MM.1S (cell line): ENCODE data around the gene GPD1L.

Experiments
- DNase-seq: peaks from one replicate; pipeline ENCODE4 v3.0.0-alpha.2; 2015
- H2AFZ ChIP-seq: fragments of 300-600 bp; sonication (generic); 2 replicates; pipeline ENCODE4 v1.6.0; 2016; ENCODE audit warnings: antibody characterized with exemption, low read length
- H3F3A ChIP-seq: fragments of 300-600 bp; sonication (generic); 2 replicates; pipeline ENCODE4 v1.6.1; 2016; ENCODE audit warnings: mild to moderate bottlenecking, antibody characterized with exemption, low read length, moderate library complexity, mixed read lengths; ENCODE audit not compliant: insufficient read depth
- H3K27ac ChIP-seq: fragments of 300-600 bp; sonication (generic); 2 replicates; pipeline ENCODE4 v1.5.1; 2016; ENCODE audit warnings: mild to moderate bottlenecking, low read length
- H3K27me3 ChIP-seq: fragments of 300-600 bp; sonication (generic); replicated peaks from 2 replicates; pipeline ENCODE4 v1.6.0; 2016; ENCODE audit warnings: low read length; ENCODE audit not compliant: insufficient read depth
- H3K36me3 ChIP-seq: fragments of 300-600 bp; sonication (generic); replicated peaks from 2 replicates; pipeline ENCODE4 v1.6.1; 2016; ENCODE audit warnings: mild to moderate bottlenecking, low read length, mixed read lengths; ENCODE audit not compliant: insufficient read depth
- H3K4me1 ChIP-seq: fragments of 300-600 bp; sonication (generic); 2 replicates; pipeline ENCODE4 v1.6.1; 2016; ENCODE audit warnings: low read length, mixed read lengths
- H3K4me2 ChIP-seq: fragments of 300-600 bp; sonication (generic); 2 replicates; pipeline ENCODE4 v1.6.0; 2016; ENCODE audit warnings: low read depth, low read length
- H3K4me3 ChIP-seq: fragments of 300-600 bp; sonication (generic); 2 replicates; pipeline ENCODE4 v1.5.1; 2016; ENCODE audit warnings: low read length, mixed read lengths
- H3K79me2 ChIP-seq: fragments of 300-600 bp; sonication (generic); 2 replicates; pipeline ENCODE4 v1.6.1; 2016; ENCODE audit warnings: mixed run types, low read length, mixed read lengths
- H3K9ac ChIP-seq: fragments of 300-600 bp; sonication (generic); 2 replicates; pipeline ENCODE4 v1.6.1; 2016; ENCODE audit warnings: low read length, mixed read lengths
- H3K9me2 ChIP-seq: fragments of 300-600 bp; sonication (generic); replicated peaks from 2 replicates; pipeline ENCODE4 v1.6.1; 2016; ENCODE audit warnings: mild to moderate bottlenecking, low read length, mixed read lengths; ENCODE audit not compliant: insufficient read depth
- H3K9me3 ChIP-seq: fragments of 300-600 bp; sonication (generic); replicated peaks from 2 replicates; pipeline ENCODE4 v1.6.1; 2016; ENCODE audit warnings: mild to moderate bottlenecking, low read length, mixed read lengths; ENCODE audit not compliant: insufficient read depth
- H4K20me1 ChIP-seq: fragments of 300-600 bp; sonication (generic); 2 replicates; pipeline ENCODE4 v1.6.1; 2016; ENCODE audit warnings: mild to moderate bottlenecking, low read length, moderate library complexity, mixed read lengths; ENCODE audit not compliant: insufficient read depth
- EZH2 ChIP-seq: fragments of 300-600 bp; sonication (generic); optimal IDR thresholded peaks from 2 replicates; pipeline ENCODE3; 2017; ENCODE audit warnings: low read depth, mild to moderate bottlenecking, antibody characterized with exemption, low read length, mixed read lengths
- EZH2phosphoT487 ChIP-seq: fragments of 300-600 bp; sonication (generic); IDR thresholded peaks from 2 replicates; pipeline ENCODE4 v1.6.1; 2018; ENCODE audit warnings: antibody characterized with exemption, low read length
- TF ChIP-seq, protein P1 (sequence below): fragments of 300-600 bp; sonication (generic); IDR thresholded peaks from 2 replicates; pipeline ENCODE4 v1.5.1; 2016; ENCODE audit warnings: antibody characterized with exemption, low read length, mixed read lengths

The GPD1L gene

DNA sequence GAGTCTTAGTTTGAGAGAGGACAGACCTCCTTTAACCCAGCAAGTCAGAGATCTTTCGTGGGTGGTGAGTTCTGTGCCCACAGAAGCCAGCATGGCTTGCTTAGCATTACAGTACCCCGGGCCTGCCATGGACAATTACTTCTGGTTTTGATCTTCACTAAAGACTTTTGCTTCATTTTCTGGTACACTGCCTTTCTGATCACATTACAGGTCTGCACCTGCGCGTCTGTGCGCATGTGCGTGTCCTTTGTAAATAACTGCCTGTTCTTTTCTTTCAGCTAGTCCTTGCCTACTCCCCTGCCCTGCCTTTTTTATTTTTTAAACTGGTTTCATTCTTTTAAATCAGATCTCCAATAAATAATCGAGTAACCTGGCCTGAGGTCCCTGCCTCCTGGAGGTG, 74.9 kb downstream of the GPD1L start:
- Histone ChIP-seq H3K9me3 (no peaks in the 10 kb centered on the region), H3K9me2 (no peaks in the 10 kb centered on the region), H3K4me1 (no peaks in the 10 kb centered on the region), H4K20me1 (no peaks in the 10 kb centered on the region), H3K36me3 (no peaks in the 10 kb centered on the region), H2AFZ (no peak overlapping the region), H3K79me2 (no peaks in the 10 kb centered on the region), H3K27ac (no peak overlapping the region), H3K9ac (no peak overlapping the region), H3F3A (no peaks in the 10 kb centered on the region), H3K27me3 (no peaks in the 10 kb centered on the region), H3K4me3 (no peak overlapping the region), H3K4me2 (no peak overlapping the region)
- TF ChIP-seq EZH2, result no peak
- TF ChIP-seq, protein P1, sequence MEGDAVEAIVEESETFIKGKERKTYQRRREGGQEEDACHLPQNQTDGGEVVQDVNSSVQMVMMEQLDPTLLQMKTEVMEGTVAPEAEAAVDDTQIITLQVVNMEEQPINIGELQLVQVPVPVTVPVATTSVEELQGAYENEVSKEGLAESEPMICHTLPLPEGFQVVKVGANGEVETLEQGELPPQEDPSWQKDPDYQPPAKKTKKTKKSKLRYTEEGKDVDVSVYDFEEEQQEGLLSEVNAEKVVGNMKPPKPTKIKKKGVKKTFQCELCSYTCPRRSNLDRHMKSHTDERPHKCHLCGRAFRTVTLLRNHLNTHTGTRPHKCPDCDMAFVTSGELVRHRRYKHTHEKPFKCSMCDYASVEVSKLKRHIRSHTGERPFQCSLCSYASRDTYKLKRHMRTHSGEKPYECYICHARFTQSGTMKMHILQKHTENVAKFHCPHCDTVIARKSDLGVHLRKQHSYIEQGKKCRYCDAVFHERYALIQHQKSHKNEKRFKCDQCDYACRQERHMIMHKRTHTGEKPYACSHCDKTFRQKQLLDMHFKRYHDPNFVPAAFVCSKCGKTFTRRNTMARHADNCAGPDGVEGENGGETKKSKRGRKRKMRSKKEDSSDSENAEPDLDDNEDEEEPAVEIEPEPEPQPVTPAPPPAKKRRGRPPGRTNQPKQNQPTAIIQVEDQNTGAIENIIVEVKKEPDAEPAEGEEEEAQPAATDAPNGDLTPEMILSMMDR, result no peak
- no peak for TF ChIP-seq EZH2phosphoT487
- DNase-seq, result no peak

DNA sequence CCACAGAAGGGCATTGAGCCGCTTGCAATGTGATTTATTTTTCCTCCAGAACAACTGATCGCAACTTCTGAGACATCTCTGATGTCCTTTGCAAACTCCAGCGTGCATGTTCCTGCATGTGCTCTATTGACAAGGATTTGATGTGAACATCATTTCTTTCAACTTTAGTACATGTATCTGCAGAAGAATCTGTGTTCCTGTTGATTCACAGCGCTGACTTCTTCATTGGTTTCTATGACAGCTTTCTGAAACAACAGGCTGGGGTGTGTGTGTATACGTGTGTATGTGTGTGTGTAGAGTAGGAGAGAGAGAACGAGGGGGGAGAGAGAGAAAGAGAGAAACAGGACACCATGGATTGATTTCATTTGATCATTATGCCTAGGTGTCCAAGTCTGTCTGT, 75.4 kb downstream of the GPD1L start:
- Histone ChIP-seq H4K20me1 (no peaks in the 10 kb centered on the region), H3K27me3 (no peaks in the 10 kb centered on the region), H3K4me1 (no peaks in the 10 kb centered on the region), H3K27ac (no peak overlapping the region), H3K4me2 (no peak overlapping the region), H3K9me2 (no peaks in the 10 kb centered on the region), H3K4me3 (no peak overlapping the region), H3K9me3 (no peaks in the 10 kb centered on the region), H3F3A (no peaks in the 10 kb centered on the region), H2AFZ (no peak overlapping the region), H3K9ac (no peak overlapping the region), H3K79me2 (no peaks in the 10 kb centered on the region), H3K36me3 (no peaks in the 10 kb centered on the region)
- no peak for DNase-seq
- TF ChIP-seq EZH2 (no peak), EZH2phosphoT487 (no peak)
- TF ChIP-seq, protein P1, result no peak

DNA sequence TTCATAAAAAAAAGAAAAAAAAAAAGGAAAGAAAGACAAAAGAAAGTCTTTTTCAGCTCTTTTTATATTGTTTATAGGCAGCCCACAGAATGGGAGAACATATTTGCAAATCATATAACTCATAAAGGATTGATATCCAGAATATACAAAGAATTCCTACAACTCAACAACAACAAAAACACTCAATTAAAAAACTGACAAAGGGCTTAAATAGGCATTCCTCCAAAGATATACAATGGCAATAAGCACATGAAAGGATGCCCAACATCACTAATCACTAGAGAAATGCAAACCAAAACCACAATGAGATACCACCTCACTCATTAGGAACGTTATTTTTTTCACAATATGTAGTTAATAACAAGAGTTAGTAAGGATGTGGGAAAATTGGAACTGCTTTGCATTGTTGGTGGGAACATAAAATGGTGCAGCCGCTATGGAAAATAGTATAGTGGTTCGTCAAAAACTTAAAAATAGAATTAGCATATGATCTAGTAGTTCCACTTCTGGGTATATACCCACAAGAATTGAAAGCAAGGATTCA, 77.8 kb downstream of the GPD1L start:
- Histone ChIP-seq H3K27ac (no peak overlapping the region), H4K20me1 (no peaks in the 10 kb centered on the region), H3K9me3 (no peaks in the 10 kb centered on the region), H3F3A (no peaks in the 10 kb centered on the region), H3K4me2 (no peak overlapping the region), H3K36me3 (no peaks in the 10 kb centered on the region), H3K9ac (no peak overlapping the region), H3K27me3 (no peaks in the 10 kb centered on the region), H3K4me1 (no peaks in the 10 kb centered on the region), H2AFZ (no peak overlapping the region), H3K4me3 (no peak overlapping the region), H3K79me2 (no peaks in the 10 kb centered on the region), H3K9me2 (no peaks in the 10 kb centered on the region)
- TF ChIP-seq, protein P1, result no peak
- TF ChIP-seq EZH2phosphoT487, result no peak
- no peak for TF ChIP-seq EZH2
- DNase-seq, result no peak
